Liver (tissue), 9 donors: ENCODE results near the gene IL23A. TPM values are rescaled to one million over a fixed set of nuclear protein-coding genes. Genes with fewer than 3 reads are reported as not detected.

Experiments
- DNase-seq: peaks from one replicate; pipeline ENCODE4 v3.0.0-alpha.2; 2017; ENCODE audit warnings: low spot score
- H3K27ac ChIP-seq, 2 donors: one replicate each; pipeline ENCODE4 v1.7.0; 2013; ENCODE audit warnings: inconsistent platforms in 2 of 2, low read length in 2 of 2, control low read depth in 1 of 2, low read depth in 1 of 2, mild to moderate bottlenecking in 1 of 2
- H3K27me3 ChIP-seq, 4 donors: one replicate each; pipeline versions ENCODE4 v1.6.1 to v1.7.0; 2013; ENCODE audit warnings: low read length in 3 of 4, inconsistent platforms in 1 of 4, mild to moderate bottlenecking in 1 of 4, moderate library complexity in 1 of 4; ENCODE audit not compliant: control insufficient read depth in 4 of 4, insufficient read depth in 4 of 4
- H3K36me3 ChIP-seq, 4 donors: one replicate each; pipeline versions ENCODE4 v1.6.1 to v1.7.0; 2013; ENCODE audit warnings: low read length in 3 of 4, mild to moderate bottlenecking in 3 of 4, low read depth in 1 of 4, moderate library complexity in 1 of 4; ENCODE audit not compliant: control insufficient read depth in 4 of 4, insufficient read depth in 3 of 4
- H3K4me1 ChIP-seq, 4 donors: one replicate each; pipeline versions ENCODE4 v1.6.1 to v1.7.0; 2013; ENCODE audit warnings: low read length in 3 of 4, mild to moderate bottlenecking in 3 of 4, moderate library complexity in 1 of 4; ENCODE audit not compliant: control insufficient read depth in 4 of 4, insufficient read depth in 4 of 4
- H3K4me3 ChIP-seq, 3 donors: one replicate each; pipeline versions ENCODE4 v1.6.1 to v1.7.0; 2013; ENCODE audit warnings: low read length in 3 of 3, control low read depth in 1 of 3, low read depth in 1 of 3, mild to moderate bottlenecking in 1 of 3
- H3K9ac ChIP-seq, 2 donors: one replicate each; pipeline ENCODE4 v1.7.0; 2013; ENCODE audit warnings: low read length in 2 of 2, mild to moderate bottlenecking in 2 of 2, moderate library complexity in 2 of 2, control low read depth in 1 of 2, low read depth in 1 of 2
- H3K9me3 ChIP-seq, 4 donors: one replicate each; pipeline versions ENCODE4 v1.6.1 to v1.7.0; 2013; ENCODE audit warnings: low read length in 3 of 4; ENCODE audit not compliant: control insufficient read depth in 4 of 4
- EGR1 ChIP-seq, 2 donors: IDR thresholded peaks; 2 replicates each; pipeline ENCODE4 v1.6.1; 2016 to 2018; ENCODE audit warnings: antibody characterized with exemption in 2 of 2, low read depth in 2 of 2
- FOXA1 ChIP-seq: IDR thresholded peaks from 2 replicates; pipeline ENCODE4 v1.6.1; 2016; ENCODE audit warnings: antibody characterized with exemption
- FOXA2 ChIP-seq: IDR thresholded peaks from 2 replicates; pipeline ENCODE4 v1.6.1; 2016; ENCODE audit warnings: antibody characterized with exemption
- HNF4A ChIP-seq, 2 donors: conservative IDR thresholded peaks; 2 replicates each; pipeline ENCODE4 v1.6.1; 2016; ENCODE audit warnings: antibody characterized with exemption in 2 of 2, mild to moderate bottlenecking in 2 of 2
- HNF4G ChIP-seq: IDR thresholded peaks from 2 replicates; pipeline ENCODE4 v1.6.1; 2016; ENCODE audit warnings: antibody characterized with exemption
- JUND ChIP-seq, 2 donors: IDR thresholded peaks; 2 replicates each; pipeline ENCODE4 v1.6.1; 2016; ENCODE audit warnings: antibody characterized with exemption in 2 of 2
- RXRA ChIP-seq, 2 donors: IDR thresholded peaks; 2 replicates each; pipeline ENCODE4 v1.6.1; 2017 to 2018; ENCODE audit warnings: antibody characterized with exemption in 2 of 2, mild to moderate bottlenecking in 1 of 2
- YY1 ChIP-seq: IDR thresholded peaks from 2 replicates; pipeline ENCODE4 v1.6.1; 2016; ENCODE audit warnings: antibody characterized with exemption, mild to moderate bottlenecking
- WGBS: extraction: QIAGEN DNeasy Blood & Tissue Kit; methylation state at CpG from one replicate; pipeline ENCODE4 v1.1.7; 2013; 5-methylcytosine and 5-hydroxymethylcytosine counted together
- polyA plus RNA-seq, 2 donors: library from polyadenylated mRNA; stranded (reverse) in 1 of 2; unstranded in 1 of 2; fragments of 200-250 nt in 1 of 2; fragments of >200 nt in 1 of 2; fragmentation: Nextera tagmentation in 1 of 2; extraction: Ambion mirVana in 1 of 2; gene quantifications; one replicate each; pipeline versions ENCODE4 v1.2.1 to v1.2.3, GENCODE V29; 2013 to 2015
- total RNA-seq, 2 donors: library from RNA; depleted of rRNA; stranded (reverse); fragments of >200 nt; gene quantifications; one replicate each; pipeline ENCODE4 v1.2.3, GENCODE V29; 2014
- TF ChIP-seq, protein P1 (sequence below): IDR thresholded peaks from 2 replicates; pipeline ENCODE4 v1.6.1; 2016; ENCODE audit warnings: antibody characterized with exemption
- TF ChIP-seq, protein P2 (sequence below): IDR thresholded peaks from 2 replicates; pipeline ENCODE4 v1.6.1; 2016; ENCODE audit warnings: antibody characterized with exemption
- TF ChIP-seq, protein P3 (sequence below): IDR thresholded peaks from 2 replicates; pipeline ENCODE4 v1.6.1; 2016; ENCODE audit warnings: antibody characterized with exemption, mild to moderate bottlenecking
- TF ChIP-seq, protein P4 (sequence below): fragments of 150-350 bp; IDR thresholded peaks from 2 replicates; pipeline ENCODE4 v1.5.1; 2017; ENCODE audit warnings: improper control_type of control experiment, low read depth, low read length; ENCODE audit not compliant: missing input control
- donor health status: healthy.
- donor health status: healthy.
- donor health status: healthy.
- donor health status: healthy.
- donor health status: healthy.

IL23A gene
- total and polyA plus RNA-seq, 4 donors, result 0.14 to 0.25 (median 0.22) TPM; not detected in 1

DNA sequence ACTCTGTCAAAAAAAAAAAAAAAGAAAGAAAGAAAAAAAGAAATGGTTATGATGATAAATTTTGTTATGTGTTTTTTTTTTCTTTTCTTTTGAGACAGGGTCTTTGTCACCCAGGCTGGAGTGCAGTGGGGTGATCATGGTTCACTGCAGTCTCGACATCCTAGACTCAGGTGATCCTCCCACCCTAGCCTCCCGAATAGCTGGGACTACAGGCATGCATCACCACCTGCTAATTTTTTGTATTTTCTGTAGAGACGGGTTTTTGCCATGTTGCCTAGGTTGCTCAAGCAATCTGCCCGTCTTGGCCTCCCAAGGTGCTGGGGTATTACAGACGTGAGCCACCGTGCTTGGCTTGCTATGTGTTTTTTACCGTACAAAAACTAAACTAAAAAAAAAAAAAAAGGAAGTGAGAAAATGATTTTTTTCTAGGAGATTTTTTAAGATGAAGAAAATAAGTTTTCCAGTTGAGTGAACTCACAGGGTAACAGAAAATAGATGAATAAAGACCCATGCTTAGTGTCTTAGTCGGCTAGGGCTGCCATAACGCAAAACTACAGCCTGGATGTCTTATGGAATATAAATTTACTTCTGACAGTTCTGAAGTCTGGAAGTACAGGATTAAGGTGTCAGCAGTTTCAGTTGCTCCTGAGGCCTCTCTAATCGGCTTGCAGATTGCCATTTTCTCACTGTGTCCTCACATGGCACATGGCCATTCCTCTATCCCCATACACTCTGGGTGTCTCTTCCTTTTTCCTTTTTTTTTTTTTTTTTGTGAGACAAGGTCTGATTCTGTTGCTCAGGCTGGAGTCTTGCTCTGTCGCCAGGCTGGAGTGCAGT is 37.1 kb downstream of the IL23A start:
- Histone ChIP-seq H3K27me3 (no peaks in the 10 kb centered on the region), H3K36me3 (no peaks in the 10 kb centered on the region)

DNA sequence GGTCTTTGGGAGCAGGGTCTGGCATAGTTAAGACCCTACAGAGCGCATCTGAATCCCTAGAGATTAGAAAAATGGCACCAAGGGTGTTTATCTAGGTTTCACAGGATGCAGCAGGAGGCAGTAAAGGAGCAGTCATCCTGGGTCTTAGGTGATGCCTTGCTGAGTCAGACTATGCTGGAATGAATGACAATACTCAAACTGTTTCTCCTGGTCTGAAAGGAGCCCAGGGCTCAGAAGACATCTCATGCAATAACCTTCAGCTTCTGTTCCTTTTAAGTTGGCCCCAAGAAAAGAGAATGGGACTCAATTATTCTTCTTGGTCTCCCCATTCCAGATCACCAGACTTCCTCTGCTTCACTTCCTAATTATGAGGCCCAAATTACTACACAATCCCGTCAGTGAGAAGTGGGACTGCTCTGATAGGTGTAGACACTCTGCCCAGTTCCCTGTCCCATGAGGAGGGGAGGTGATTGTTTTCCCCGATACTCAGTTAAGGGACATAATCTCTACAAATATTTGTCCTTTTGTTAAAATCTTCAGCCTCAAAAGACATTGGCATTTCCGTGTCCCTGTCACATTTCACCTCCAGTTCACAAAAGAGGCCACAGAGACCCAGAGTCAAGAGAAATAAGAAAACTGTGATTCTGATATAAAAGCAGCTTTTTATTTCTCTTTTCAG is 38.8 kb downstream of the IL23A start:
- no peak for DNase-seq
- H3K27me3 ChIP-seq, result no peaks in the 10 kb centered on the region
- no peaks in the 10 kb centered on the region for H3K36me3 ChIP-seq
- peaks cover 0 to 1% (median 0%) of the 10 kb centered on the region in 4 donors for H3K4me1 ChIP-seq
- no peak overlapping the region for H3K4me3 ChIP-seq
- no peaks in the 10 kb centered on the region for H3K9me3 ChIP-seq
- no peak overlapping the region for H3K27ac ChIP-seq
- no peak overlapping the region for H3K9ac ChIP-seq
- WGBS, result 81% methylated on average over 4 of the region's 4 CpGs
- TF ChIP-seq, protein P1, sequence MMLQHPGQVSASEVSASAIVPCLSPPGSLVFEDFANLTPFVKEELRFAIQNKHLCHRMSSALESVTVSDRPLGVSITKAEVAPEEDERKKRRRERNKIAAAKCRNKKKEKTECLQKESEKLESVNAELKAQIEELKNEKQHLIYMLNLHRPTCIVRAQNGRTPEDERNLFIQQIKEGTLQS, result no peak
- TF ChIP-seq EGR1 (IDR thresholded peaks at IDR 0.05; ENCODE audit: low read depth in 2 of 2), result no peak
- no peak for TF ChIP-seq YY1
- TF ChIP-seq FOXA1, result no peak
- TF ChIP-seq JUND (IDR thresholded peaks at IDR 0.05), result no peak
- TF ChIP-seq FOXA2, result no peak
- TF ChIP-seq, protein P2, sequence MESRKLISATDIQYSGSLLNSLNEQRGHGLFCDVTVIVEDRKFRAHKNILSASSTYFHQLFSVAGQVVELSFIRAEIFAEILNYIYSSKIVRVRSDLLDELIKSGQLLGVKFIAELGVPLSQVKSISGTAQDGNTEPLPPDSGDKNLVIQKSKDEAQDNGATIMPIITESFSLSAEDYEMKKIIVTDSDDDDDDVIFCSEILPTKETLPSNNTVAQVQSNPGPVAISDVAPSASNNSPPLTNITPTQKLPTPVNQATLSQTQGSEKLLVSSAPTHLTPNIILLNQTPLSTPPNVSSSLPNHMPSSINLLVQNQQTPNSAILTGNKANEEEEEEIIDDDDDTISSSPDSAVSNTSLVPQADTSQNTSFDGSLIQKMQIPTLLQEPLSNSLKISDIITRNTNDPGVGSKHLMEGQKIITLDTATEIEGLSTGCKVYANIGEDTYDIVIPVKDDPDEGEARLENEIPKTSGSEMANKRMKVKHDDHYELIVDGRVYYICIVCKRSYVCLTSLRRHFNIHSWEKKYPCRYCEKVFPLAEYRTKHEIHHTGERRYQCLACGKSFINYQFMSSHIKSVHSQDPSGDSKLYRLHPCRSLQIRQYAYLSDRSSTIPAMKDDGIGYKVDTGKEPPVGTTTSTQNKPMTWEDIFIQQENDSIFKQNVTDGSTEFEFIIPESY, result no peak
- TF ChIP-seq, protein P3, sequence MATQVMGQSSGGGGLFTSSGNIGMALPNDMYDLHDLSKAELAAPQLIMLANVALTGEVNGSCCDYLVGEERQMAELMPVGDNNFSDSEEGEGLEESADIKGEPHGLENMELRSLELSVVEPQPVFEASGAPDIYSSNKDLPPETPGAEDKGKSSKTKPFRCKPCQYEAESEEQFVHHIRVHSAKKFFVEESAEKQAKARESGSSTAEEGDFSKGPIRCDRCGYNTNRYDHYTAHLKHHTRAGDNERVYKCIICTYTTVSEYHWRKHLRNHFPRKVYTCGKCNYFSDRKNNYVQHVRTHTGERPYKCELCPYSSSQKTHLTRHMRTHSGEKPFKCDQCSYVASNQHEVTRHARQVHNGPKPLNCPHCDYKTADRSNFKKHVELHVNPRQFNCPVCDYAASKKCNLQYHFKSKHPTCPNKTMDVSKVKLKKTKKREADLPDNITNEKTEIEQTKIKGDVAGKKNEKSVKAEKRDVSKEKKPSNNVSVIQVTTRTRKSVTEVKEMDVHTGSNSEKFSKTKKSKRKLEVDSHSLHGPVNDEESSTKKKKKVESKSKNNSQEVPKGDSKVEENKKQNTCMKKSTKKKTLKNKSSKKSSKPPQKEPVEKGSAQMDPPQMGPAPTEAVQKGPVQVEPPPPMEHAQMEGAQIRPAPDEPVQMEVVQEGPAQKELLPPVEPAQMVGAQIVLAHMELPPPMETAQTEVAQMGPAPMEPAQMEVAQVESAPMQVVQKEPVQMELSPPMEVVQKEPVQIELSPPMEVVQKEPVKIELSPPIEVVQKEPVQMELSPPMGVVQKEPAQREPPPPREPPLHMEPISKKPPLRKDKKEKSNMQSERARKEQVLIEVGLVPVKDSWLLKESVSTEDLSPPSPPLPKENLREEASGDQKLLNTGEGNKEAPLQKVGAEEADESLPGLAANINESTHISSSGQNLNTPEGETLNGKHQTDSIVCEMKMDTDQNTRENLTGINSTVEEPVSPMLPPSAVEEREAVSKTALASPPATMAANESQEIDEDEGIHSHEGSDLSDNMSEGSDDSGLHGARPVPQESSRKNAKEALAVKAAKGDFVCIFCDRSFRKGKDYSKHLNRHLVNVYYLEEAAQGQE, result no peak
- no peak for TF ChIP-seq RXRA (IDR thresholded peaks at IDR 0.05)
- no peak for TF ChIP-seq HNF4A (conservative IDR thresholded peaks at IDR 0.05)
- TF ChIP-seq HNF4G, result no peak

More for the DNA sequence above, 37.1 kb downstream of the IL23A start:
- H3K9ac ChIP-seq, result no peak overlapping the region
- H3K9me3 ChIP-seq, result no peaks in the 10 kb centered on the region
- TF ChIP-seq HNF4A (conservative IDR thresholded peaks at IDR 0.05), result no peak
- no peak for TF ChIP-seq FOXA1
- no peak for TF ChIP-seq EGR1 (IDR thresholded peaks at IDR 0.05; ENCODE audit: low read depth in 2 of 2)
- no peak for TF ChIP-seq JUND (IDR thresholded peaks at IDR 0.05)
- no peak for TF ChIP-seq RXRA (IDR thresholded peaks at IDR 0.05)
- TF ChIP-seq, protein P4, sequence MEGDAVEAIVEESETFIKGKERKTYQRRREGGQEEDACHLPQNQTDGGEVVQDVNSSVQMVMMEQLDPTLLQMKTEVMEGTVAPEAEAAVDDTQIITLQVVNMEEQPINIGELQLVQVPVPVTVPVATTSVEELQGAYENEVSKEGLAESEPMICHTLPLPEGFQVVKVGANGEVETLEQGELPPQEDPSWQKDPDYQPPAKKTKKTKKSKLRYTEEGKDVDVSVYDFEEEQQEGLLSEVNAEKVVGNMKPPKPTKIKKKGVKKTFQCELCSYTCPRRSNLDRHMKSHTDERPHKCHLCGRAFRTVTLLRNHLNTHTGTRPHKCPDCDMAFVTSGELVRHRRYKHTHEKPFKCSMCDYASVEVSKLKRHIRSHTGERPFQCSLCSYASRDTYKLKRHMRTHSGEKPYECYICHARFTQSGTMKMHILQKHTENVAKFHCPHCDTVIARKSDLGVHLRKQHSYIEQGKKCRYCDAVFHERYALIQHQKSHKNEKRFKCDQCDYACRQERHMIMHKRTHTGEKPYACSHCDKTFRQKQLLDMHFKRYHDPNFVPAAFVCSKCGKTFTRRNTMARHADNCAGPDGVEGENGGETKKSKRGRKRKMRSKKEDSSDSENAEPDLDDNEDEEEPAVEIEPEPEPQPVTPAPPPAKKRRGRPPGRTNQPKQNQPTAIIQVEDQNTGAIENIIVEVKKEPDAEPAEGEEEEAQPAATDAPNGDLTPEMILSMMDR, result no peak
- TF ChIP-seq, protein P1, result no peak
- TF ChIP-seq, protein P3, result no peak
- no peak for DNase-seq
- H3K4me3 ChIP-seq, result no peak overlapping the region
- WGBS, result 83% methylated on average over 11 of the region's 11 CpGs
- H3K27ac ChIP-seq, result no peak overlapping the region
- H3K4me1 ChIP-seq, result peaks cover 0 to 1% (median 0%) of the 10 kb centered on the region in 4 donors
